A549 treated with GW870086 at 1 μM for 4 hours (cell line): ENCODE results near the gene FSCB. TPM values are rescaled to one million over a fixed set of nuclear protein-coding genes. Genes with fewer than 3 reads are reported as not detected.

ENCODE experiments used
- total RNA-seq: library from RNA; stranded (reverse); fragments of 200-300 nt; extraction: Qiagen RNA extraction; gene quantifications from 5 replicates; pipeline ENCODE4 v1.2.3, GENCODE V29; 2022; ENCODE audit warnings: low read depth

The FSCB gene
- not detected in 5 replicates for total RNA-seq

DNA sequence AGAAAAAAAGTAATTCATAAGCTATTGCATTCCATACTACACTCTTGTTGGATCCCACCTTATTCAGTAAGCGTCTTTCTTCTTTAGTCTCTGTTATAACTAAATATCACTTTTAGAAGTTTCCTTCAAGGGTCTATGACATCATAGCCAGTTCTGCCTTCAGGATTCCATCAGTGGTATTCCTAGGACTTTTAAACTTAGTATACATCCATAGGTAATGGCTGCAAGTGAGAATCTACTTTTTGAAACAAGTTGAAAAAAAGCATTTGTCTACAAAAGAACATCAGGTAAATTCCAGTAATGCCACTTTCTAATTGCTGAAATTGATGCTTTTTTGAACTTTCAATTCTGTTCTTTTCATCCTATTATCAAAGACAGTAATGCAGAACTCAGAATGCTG lies at the start of gene FSCB:
Gene FSCB (minus strand): TSS at position 101 of the 400 bp plus-strand sequence. CDS start 296 bp downstream, outside the sequence.

